HG02938 (cell line): ENCODE data around the gene USP47.
"Not testable (repeated sequence)": the region's sequence is repeated elsewhere in the genome, so short reads cannot be mapped to it uniquely, and the experiment has no call there.

Source experiments
- ATAC-seq: cut with Tn5 transposase; IDR thresholded peaks from one replicate; pipeline ENCODE4 v1.9.1; 2021; ENCODE audit warnings: mild to moderate bottlenecking, moderate library complexity; ENCODE audit not compliant: unreplicated experiment

Gene USP47

DNA sequence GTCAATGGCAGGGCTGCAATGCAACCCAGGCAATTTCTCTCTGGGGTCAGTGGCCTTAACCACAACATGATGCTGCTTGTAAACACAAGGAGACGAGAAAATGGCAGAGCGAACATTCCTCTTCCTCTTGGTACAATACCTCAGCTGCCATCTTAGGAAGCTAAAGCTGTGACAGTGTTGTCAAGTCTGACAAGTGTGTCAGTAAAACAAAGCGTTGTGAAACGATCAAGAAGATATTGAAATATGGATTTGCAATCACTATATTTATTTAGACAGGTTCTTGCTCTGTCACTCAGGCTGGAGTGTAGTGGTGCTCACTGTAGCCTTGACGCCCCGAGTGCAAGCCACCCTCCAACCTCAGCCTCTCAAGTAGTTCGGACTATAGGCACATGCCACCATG, 14.5 kb upstream of the USP47 start:
- ATAC-seq: no peak

DNA sequence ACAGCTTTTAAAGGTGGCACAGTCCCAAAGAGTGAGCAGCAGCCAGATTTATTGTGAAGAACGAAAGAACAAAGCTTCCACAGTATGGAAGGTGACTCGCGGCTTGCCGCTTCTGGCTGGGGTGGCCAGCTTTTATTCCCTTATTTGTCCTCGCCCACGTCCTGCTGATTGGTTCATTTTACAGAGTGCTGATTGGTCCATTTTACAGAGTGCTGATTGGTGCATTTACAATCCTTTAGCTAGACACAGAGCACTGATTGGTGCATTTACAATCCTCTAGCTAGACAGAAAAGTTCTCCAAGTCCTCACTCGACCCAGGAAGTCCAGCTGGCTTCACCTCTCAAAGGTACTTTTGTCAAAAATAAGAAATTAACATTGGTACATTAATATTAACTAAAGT, 10.4 kb upstream of the USP47 start:
- not testable (repeated sequence) for ATAC-seq

DNA sequence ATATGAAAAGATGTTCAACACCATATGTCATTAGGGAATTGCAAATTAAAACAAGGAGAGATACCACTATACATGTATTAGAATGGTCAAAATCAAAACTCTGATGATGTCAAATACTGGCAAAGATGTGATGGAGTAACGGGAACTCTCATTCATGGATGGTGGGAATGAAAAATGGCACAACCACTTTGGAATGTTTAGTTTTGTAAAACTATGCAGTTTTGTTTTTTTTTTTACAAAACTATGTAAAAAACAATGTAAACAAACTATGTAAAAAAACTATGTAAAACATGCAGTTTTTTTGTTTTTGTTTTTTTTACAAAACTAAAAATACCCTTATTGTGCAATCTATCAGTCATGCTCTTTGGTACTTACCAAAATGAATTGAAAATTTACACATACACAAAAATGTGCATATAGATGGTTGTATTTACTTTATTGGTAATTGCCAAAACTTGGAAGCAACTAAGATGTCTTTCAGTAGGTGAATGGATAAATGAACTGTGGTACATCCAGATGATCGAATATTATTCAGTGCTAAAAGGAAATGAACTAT, 5.0 kb upstream of the USP47 start:
- no peak for ATAC-seq

DNA sequence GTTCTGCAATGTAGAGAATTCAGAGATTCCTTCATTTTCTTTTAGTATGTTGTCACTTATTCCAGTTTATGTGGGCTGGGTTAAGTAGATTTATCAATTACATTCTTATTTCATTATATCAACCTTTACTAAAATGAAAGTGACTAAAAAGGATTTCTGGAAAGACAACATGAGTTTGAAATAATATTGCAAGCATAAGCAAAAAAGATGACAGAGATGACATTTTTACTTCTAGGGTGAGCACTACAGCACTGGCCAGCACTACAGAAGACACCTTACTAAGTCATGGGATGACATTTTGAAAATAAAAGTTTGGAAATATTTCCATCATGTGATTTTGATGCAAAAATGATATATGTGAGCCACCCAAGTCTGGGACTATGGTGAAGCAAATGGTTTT, 2.1 kb upstream of the USP47 start:
- ATAC-seq: no peak

DNA sequence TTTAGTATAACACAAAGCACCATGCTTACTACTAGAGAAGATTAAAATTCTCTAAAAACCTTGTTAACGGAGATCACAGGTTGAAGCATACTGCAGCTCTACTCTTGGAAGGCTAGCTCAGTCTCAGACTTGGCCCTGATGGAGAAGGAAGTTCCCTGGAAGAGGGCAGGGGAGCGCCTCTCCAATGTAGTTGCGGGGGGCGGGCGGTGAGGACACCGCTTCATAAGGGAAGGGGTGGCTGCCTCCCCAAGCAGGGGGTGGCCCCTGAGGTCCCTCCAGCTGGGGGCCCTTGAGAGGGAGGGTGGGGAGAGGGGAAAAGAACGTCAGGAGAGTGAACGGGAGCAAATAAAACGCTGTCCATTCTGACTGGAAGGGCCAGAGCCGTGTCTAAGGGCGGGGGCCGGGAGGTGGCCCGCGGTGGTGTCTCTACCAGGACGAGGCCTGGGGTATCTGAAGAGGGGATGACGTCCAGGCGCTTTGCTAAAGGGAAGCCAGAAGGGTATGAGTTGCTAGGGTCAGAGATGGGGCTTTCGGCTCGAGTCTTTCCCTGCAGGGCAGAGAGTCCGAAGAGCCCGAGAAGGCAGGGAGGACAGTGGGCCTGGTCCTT, 553 bp upstream of the USP47 start:
- ATAC-seq: peak; percentile 41

DNA sequence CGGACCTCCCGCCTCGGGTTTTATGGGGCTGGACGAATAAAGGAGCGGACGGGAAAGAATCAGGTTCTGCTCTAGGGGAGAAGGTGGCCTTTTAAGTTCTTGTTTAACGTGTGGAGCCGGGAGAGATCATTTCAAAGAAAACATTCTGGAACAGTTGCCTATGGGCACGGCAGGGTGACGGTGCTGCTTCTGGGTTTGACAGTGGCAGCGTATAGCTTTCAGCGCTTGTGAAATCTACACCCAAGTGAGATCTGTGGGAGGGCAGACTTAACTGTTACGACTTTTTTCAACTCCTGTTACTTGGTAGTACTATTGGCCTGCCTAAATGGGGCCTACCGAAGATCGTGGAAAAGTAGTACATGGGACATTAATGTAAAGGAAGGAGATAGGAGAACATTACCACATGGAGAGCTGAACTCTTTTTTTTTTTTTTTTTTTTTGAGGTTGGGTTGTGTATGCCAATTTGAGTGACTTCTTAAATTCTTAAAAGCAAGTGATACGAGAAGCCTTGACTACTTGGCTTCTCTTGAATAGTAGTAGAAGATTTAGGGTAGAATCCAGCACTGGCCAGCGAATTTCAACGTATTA, 743 bp downstream of the USP47 start:
- peak; percentile 32 for ATAC-seq

DNA sequence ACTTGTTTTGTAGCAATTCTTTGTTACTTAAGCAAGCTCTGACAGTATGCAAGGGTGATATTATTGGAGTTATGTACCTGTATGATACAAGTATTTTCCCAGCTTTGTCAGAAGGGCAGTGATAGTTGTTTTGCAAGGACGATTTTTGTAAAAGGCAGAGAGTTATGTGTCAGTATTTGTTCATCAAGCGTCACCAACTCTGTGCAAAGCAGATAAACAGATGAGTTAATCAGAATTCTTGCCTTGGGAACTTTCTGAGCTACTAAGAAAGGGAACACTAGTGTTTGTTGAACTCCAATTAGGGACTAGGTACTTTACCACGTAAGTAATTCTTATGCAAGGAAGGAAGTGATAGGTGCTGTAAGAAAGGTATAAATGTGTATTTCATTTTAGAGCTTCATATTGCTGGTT, 1.4 kb downstream of the USP47 start:
- no peak for ATAC-seq

DNA sequence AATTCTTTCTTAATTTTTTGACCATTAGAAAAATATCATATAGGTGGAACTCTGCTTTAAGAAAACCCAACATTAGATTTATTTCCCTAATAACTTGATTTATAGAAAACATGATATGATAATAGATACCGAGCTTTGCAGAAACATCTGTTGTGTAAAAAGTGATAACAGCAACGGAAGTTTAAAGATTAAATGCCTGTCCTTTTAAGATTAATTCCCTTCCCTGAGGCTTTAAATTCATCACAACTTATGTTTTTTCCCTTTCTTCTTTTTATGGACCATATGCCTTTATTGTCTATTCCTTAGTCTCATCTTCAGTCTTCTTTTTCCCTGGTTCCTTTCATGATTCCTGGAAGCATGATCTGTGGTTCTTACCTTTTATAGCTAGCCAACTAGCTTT, 1.9 kb downstream of the USP47 start:
- ATAC-seq: no peak

DNA sequence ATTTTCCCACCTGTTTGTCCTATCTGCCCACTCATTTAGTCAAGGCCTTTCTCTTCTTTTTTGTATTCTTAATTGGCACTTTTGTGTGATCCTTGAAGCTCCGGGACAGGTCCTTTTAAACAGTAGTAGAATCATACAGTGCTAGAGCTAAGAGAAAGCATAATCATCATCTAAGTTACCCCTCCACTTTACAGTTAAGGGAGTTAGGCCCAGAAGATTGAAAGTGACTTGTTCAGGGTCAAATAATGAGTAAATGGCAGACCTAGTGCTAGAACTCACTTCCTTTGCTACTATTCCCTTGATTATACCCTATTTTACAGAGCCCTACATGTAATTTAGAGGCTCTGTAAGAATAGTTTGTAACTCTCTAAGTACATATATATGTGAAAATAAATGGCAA, 2.5 kb downstream of the USP47 start:
- no peak for ATAC-seq

DNA sequence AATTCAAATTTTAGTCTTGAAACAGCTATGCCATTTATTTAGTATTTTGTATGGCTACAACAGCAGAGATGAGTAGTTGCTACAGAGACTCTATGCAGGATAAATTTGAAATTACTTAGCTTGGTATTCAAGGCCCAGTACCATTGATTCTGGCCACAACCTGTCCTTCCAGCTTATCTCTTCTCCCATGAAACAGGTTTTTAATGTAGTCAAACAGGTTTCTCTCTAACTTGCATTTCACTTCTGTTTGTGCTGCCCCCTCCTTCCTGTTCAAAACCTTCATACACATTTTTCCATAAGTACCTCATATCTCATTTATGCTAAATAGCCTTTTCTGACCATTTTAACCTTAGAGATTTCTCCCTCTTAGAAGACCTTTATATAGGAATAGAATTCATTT, 3.3 kb downstream of the USP47 start:
- no peak for ATAC-seq

DNA sequence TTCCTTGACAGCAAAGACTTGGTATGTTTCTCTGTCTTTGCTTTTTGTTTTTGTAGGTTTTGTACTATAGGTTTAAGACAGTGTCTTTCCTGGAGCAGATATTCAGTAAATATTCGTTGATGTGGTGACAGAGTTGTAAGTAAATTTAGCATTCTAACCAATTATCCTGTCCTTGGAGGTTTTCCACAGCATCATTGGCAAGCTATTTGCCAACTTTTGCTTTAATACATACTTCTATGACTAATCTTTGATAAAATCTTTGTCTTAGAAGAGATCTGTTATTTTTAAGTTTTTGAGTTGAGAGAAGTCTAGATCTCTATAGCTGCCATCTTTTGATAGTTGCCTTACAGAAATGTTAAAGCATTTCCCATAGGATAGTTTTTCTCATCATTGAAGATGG, 3.8 kb downstream of the USP47 start:
- ATAC-seq: no peak

DNA sequence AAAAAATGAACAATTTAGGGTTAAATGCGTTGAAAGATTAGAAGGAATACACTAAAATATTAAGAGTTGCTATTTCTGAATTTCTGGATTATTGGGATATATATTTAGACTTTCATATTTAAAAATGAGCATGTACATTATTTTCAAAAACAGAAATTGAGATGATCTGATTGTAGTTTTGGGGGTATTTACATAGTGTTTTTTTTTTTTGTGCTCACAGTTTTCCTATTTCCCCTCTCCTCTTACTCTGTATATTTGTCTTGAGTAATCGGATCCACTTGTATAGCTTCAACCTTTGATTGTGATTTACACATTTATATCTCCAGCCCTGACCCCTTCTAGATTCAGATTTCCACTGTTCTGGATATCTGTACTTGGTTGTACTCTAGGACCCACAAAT, 5.3 kb downstream of the USP47 start:
- no peak for ATAC-seq

DNA sequence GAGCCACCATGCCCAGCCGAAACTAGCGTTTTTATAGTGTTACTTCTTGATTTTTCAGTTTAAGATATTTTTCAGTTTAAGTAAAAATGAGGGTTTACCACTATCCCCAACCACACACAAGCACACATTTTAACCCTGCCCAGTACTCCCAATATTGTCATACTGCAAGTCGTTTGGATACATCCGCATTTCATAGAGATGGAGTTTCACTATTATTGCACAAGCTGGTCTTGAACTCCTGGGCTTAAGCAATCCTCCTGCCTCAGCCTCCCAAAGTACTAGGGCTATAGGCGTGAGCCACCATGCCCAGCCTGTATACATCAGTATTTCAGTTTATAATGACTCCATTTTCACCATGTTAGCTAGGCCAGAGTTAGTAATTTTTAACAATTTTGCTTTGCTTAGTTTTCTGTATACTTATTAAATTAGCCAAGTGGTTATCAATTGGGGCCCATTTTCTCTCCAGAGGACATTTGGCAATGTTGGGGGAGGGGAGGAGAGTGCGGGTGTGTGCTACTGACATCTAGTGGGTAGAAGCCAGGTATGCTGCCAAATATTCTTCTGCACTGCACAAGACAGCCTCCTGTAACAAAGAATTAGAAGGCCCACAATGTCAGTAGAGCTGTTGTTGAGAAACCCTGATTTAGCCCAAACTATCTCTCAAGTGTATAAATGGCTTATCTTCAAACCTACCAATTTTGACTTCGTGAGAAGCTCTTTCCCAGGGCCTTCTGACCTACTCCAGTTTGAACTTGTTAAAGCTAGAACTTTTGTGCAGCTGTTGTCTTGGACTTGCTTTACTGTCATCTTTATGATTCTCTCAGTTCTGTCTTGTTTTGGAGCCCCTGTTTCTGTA, 7.3 kb downstream of the USP47 start:
- peak; percentile 83 for ATAC-seq

DNA sequence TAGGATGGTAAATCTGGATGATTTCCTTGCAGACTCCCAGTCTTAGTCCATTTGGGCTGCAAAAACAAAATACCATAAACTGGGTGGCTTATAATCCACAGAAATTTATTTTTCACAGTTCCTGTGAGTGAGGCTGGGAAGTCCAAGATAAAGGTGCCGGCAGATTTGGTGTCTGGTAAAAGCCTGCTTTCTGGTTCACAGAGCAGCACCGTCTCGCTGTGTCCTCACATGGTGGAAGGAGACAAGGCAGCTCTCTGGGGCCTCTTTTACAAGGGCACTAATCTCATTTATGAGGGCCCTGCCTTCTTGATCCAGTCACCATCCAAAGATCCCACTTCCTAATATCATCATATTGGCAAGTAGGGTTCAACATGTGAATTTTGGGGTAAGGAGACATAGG, 8.9 kb downstream of the USP47 start:
- no peak for ATAC-seq

DNA sequence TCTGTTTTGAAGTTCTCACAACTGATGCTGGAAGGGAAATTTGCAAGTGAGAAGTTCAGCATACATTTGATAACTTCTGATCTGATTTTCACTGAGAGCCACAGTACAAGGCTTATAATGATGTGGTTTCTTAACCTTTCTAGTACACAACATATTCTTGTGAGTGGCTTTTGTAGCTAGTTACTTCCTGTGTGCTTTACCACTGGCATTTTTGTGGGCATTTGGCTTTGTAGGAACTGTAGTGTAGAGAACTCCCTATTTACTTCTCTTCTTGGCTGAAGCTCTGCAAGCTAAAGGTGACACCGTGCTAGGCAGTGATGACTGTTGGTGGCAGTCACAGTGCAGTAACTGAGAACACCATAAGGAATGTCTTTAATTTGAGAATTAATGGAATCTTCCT, 14.9 kb downstream of the USP47 start:
- ATAC-seq: no peak

DNA sequence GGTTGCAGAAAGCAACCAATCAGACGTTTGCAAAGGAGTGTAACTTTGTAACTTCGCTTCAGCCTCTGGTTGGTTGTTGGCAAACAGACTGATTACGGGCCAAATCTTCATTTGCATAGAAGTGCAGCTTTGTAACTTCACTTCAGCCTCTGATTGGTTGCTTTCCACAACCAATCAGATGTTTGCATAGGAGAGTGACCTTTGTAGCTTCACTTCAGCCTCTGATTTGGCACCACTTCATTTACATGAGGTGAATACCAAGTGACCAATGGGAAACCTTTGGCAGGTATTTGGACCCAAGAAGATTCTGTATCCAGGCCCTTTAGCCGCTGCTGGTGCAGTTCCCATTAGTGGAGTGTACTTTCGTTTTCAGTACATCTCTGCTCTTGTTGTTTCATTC, 16.0 kb downstream of the USP47 start:
- ATAC-seq: no peak

DNA sequence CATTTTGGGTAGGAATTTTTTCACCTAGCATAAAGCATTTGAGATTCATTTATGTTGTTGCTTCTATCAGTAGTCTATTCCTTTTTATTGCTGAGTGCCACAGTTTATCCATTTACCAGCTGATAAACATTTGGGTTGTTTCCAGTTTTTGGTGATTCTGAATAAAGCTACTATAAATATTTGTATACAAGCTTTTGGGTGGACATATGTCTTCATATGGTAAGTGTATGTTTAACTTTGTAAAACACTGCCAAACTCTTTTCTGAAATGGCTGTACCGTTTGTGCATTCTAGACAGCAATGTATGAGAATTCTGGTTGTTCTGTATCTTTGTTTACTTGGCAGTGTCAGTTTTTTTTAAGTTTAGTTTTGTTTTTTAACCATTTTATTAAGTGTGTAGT, 16.9 kb downstream of the USP47 start:
- ATAC-seq: no peak

DNA sequence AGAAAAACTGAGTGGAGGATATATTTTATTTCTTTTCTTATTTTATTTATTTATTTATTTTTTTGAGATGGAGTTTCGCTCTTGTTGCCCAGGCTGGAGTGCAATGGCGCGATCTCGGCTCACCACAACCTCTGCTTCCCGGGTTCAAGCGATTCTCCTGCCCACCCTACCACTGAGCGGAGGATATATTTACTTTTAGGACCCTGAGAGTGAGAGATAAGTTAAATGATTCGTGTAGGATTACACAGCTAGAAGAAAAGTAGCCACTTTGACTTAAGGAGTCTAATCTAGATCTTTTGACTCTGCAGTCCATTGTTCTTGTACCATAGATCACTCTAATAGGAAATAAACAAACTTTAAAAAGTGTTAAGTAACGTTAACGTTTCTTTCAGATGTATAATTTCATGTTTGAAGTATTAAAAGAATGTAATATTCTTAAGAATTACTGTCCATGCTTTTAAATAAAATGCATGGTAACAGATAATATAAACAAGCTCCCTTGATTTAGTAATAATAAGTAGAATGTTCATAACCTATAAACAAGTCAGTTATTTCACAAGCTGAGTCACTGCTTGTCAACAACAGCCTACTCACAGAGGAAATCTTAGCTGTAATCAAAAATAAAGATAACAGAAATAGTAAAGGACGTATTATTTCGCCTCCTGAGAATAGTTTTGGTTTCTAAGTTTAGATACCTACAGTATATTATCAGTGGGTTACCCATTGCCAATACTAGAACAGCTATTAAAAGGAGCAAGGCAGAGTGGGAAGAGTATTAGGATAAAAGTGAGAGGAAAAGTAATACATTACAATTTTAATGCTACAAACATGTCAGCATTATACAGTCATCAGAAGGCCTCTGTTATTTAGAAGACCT, 18.6 kb downstream of the USP47 start:
- ATAC-seq: no peak

DNA sequence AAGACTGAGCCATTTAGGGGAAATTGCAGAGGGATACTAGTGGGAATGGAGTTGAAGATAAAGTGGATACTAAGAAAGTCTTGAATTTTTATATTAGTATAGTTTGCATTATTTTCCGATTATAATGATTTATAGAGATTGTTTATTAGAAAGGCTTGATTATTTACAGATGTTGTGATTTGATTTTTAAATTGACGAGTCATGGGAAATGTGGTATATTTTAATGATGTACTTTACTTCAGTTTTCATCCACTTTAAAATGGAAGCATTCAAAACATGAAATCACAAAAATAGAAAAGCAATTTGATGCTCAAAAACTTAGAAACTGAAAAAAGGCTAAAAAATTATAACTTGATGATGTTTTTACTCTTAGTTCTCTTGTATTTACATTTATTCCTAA, 21.2 kb downstream of the USP47 start:
- no peak for ATAC-seq

DNA sequence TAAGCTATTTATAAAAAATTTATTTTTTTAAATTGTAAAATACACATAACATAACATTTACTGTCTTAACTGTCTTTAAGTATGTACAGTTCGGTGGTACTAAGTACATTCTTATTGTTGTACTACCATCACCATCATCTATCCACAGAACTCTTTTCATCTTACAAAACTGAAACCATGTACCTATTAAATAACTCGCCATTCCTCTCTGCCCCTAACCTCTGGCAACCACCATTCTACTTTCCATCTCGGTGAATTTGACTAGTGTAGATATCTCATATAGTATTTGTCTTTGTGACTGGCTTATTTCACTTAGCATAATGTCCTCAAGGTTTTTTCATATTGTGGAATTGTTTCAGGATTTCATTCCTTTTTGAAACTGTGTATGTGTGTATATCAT, 22.6 kb downstream of the USP47 start:
- no peak for ATAC-seq

DNA sequence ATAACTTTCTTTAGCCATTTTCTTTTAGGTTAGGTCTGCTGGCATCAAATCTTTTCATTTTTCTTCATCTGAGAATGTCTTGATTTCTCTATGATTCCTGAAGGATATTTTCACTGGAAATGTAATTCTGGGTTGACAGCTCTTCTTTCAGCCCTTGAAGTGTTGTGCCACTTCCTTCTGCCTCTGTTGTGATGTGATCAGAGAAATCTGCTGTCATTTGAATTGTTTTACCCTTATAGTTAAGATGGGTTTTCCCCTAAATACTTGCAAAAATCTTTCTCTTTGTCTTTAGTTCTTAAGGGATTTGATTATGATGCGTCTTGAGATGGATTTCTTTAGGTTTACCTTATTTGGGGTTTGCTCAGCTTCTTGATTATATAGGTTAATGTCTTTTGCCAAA, 23.0 kb downstream of the USP47 start:
- no peak for ATAC-seq
